ENCODE data around the gene EIF5A. TPM values are rescaled to one million over a fixed set of nuclear protein-coding genes. Genes with fewer than 3 reads are reported as not detected.
"Not testable (repeated sequence)": the region's sequence is repeated elsewhere in the genome, so short reads cannot be mapped to it uniquely, and the experiment has no call there.

EIF5A gene
- total and polyA plus RNA-seq, 8 donors = 86.9 to 438 (median 163) TPM

DNA sequence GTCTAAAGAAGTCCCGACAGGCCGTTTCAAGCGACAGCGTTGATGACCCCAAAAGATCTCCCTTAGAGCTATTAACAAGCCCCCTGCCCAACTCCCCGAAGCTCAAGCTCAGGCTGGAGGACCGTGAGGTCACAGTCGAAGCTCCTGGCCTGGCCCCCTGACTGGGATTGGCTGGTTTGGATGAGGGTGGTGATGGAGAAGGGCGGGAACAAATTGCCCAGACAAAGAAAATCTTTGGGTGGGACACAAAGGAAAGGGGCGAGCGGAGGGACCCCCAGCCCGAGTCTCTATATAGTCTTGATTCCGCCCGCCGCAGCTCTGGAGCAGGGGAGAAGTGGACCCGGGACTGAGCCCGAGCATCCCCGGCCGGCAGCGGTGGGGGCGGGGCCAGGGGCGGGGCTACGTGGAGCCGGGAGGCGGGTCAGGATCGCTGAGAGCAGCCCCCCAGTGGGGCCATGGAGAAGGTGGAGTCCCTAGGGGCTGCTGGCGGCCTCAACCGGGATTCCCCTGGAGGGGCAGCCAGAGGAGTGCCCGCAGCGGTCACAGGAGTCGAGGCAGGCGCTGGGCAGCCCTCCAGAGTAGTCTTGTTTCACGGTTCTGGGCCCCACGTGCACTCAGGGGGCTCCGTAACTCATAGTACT lies 22.7 kb downstream of the EIF5A start:
- WGBS, 5 donors = 0 to 3% (median 1%) methylated on average over 26 to 34 of the region's 34 CpGs
- Histone ChIP-seq H3K9me3 (no peaks in the 10 kb centered on the region), H3K27ac (peak overlapping the region; percentile 81 to 95 (median 94)), H3K4me3 (peak overlapping the region; percentile 89 to 99 (median 97)), H3K36me3 (peaks cover 0 to 23% (median 18%) of the 10 kb centered on the region in 4 donors), H3K4me1 (peaks cover 12 to 29% (median 25%) of the 10 kb centered on the region in 4 donors), H3K27me3 (peaks cover 0 to 15% (median 0%) of the 10 kb centered on the region in 3 donors)
- DNase-seq = peak; percentile 73 to 93
- intact Hi-C loops (cut with DNase I; ENCODE audit: low total_unique reads) = no loop called here
- no peak for TF ChIP-seq POLR2A (IDR thresholded peaks at IDR 0.05)
- no peak for TF ChIP-seq POLR2AphosphoS5 (IDR thresholded peaks at IDR 0.05)
- no peak for TF ChIP-seq EP300 (IDR thresholded peaks at IDR 0.05)
- TF ChIP-seq, protein P1, sequence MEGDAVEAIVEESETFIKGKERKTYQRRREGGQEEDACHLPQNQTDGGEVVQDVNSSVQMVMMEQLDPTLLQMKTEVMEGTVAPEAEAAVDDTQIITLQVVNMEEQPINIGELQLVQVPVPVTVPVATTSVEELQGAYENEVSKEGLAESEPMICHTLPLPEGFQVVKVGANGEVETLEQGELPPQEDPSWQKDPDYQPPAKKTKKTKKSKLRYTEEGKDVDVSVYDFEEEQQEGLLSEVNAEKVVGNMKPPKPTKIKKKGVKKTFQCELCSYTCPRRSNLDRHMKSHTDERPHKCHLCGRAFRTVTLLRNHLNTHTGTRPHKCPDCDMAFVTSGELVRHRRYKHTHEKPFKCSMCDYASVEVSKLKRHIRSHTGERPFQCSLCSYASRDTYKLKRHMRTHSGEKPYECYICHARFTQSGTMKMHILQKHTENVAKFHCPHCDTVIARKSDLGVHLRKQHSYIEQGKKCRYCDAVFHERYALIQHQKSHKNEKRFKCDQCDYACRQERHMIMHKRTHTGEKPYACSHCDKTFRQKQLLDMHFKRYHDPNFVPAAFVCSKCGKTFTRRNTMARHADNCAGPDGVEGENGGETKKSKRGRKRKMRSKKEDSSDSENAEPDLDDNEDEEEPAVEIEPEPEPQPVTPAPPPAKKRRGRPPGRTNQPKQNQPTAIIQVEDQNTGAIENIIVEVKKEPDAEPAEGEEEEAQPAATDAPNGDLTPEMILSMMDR (IDR thresholded peaks at IDR 0.05) = no peak

DNA sequence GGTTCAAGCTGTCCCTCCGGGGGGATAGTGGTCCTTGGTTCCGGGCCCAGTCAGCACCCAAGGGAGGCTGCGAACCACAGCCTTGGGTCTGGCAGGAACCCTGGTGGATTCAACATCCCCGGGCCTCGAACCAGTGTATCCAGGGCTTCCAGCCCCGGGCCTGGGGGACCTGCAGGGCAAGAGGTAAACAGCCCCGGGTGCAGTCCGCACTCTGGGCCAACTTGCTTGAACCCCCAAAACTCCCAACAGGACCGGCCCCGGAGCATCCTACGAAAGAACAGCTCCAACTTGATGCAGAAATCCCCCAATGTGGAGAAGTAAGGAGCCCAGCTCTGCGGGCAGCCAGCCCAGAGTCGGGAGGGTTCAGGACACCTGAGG lies 23.2 kb downstream of the EIF5A start:
- H3K36me3 ChIP-seq = peaks cover 0 to 18% (median 13%) of the 10 kb centered on the region in 4 donors
- peaks cover 12 to 29% (median 25%) of the 10 kb centered on the region in 4 donors for H3K4me1 ChIP-seq
- no peak for TF ChIP-seq POLR2AphosphoS5 (IDR thresholded peaks at IDR 0.05)
- no peak for TF ChIP-seq POLR2A (IDR thresholded peaks at IDR 0.05)
- no peak for TF ChIP-seq EP300 (IDR thresholded peaks at IDR 0.05)
- TF ChIP-seq, protein P1 (IDR thresholded peaks at IDR 0.05) = no peak
- H3K27me3 ChIP-seq = peaks cover 0 to 20% (median 0%) of the 10 kb centered on the region in 3 donors
- no peaks in the 10 kb centered on the region for H3K9me3 ChIP-seq
- intact Hi-C loops (cut with DNase I; ENCODE audit: low total_unique reads) = no loop called here
- peak overlapping the region; percentile 81 to 95 (median 94) for H3K27ac ChIP-seq
- no peak for DNase-seq
- H3K4me3 ChIP-seq = peak overlapping the region; percentile 89 to 99 (median 97)
- 55 to 71% (median 65%) methylated on average over 8 to 13 of the region's 13 CpGs for WGBS, 5 donors

DNA sequence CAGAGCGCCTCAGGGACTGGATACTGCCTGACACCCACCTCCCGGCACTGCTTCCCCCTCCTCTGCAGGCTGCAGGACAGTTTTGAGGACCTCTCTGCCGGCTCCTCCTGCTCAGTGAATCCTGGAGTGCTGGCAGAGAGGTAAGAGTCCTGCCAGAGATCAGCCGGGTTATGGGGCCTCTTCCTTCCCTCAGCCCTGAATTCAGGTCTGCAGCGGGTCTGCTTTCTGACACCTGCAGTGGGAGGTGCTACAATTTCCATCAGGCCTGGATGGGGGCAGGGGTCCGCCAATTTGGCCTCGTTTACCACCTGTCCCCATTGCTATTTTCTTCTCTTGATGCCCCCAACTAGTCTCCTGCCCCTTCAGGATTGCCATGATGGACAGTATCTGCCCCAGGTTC lies 24.7 kb downstream of the EIF5A start:
- intact Hi-C loops (cut with DNase I; ENCODE audit: low total_unique reads) = no loop called here
- H3K4me3 ChIP-seq = no peak overlapping the region
- no peak overlapping the region for H3K27ac ChIP-seq
- peaks cover 0 to 33% (median 4%) of the 10 kb centered on the region in 3 donors for H3K27me3 ChIP-seq
- TF ChIP-seq POLR2A (IDR thresholded peaks at IDR 0.05) = no peak
- TF ChIP-seq EP300 (IDR thresholded peaks at IDR 0.05) = no peak
- TF ChIP-seq, protein P1 (IDR thresholded peaks at IDR 0.05) = no peak
- no peak for TF ChIP-seq POLR2AphosphoS5 (IDR thresholded peaks at IDR 0.05)
- peaks cover 0 to 3% (median 0%) of the 10 kb centered on the region in 4 donors for H3K36me3 ChIP-seq
- no peak for DNase-seq
- H3K4me1 ChIP-seq = peaks cover 12 to 28% (median 27%) of the 10 kb centered on the region in 4 donors
- H3K9me3 ChIP-seq = no peaks in the 10 kb centered on the region
- 47 to 65% (median 54%) methylated on average over 7 of the region's 7 CpGs for WGBS, 5 donors

DNA sequence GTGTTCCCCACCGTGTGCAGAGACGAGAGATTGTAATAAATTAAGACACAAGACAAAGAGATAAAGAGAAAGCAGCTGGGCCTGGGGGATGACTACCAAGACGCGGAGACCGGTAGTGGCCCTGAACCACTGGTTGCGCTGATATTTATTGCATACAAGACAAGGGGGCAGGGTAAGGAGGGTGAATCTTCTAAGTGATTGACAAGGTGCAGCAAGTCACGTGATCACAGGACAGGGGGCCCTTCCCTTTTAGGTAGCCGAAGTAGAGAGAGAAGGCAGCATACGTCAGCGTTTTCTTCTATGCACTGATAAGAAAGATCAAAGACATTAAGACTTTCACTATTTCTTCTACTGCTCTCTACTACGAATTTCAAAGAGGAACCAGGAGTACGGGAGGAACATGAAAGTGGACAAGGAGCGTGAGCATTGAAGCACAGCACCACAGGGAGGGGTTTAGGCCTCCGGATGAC lies 25.2 kb downstream of the EIF5A start:
- H3K36me3 ChIP-seq; H3K4me3 ChIP-seq; DNase-seq; H3K27ac ChIP-seq; intact Hi-C loops (cut with DNase I; ENCODE audit: low total_unique reads); H3K9me3 ChIP-seq: not testable (repeated sequence)
- Histone ChIP-seq H3K4me1 (peaks cover 12 to 27% (median 25%) of the 10 kb centered on the region in 4 donors), H3K27me3 (peaks cover 0 to 37% (median 4%) of the 10 kb centered on the region in 3 donors)
- 37 to 45% (median 44%) methylated on average over 13 to 14 of the region's 14 CpGs for WGBS, 5 donors
